Heart left ventricle (tissue), 16 donors: Measurements from ENCODE around the gene RNF217. TPM values are rescaled to one million over a fixed set of nuclear protein-coding genes. Genes with fewer than 3 reads are reported as not detected.

ENCODE experiments used
- ATAC-seq, 4 donors: fragments of 200-7000 bp; cut with Tn5 transposase; one replicate each; pipeline ENCODE4 v1.9.1; 2020 to 2022; ENCODE audit warnings: moderate library complexity in 4 of 4, mild to moderate bottlenecking in 3 of 4, moderate number of reproducible peaks in 1 of 4
- DNase-seq, 5 donors: peaks; one replicate each; pipeline ENCODE4 v3.0.0-alpha.2; 2020
- H3K27ac ChIP-seq, 12 donors: fragments of 200-600 bp; sonication (generic) in 4 of 12; one replicate each; pipeline versions ENCODE4 v1.5.0 to v1.8.0; 2016 to 2022; ENCODE audit warnings: mild to moderate bottlenecking in 2 of 12
- H3K27me3 ChIP-seq, 9 donors: fragments of 200-600 bp; sonication (generic) in 2 of 9; one replicate each; pipeline versions ENCODE4 v1.5.1 to v1.8.0; 2016 to 2022; ENCODE audit warnings: mild to moderate bottlenecking in 3 of 9
- H3K36me3 ChIP-seq, 9 donors: fragments of 200-600 bp; sonication (generic) in 2 of 9; one replicate each; pipeline versions ENCODE4 v1.5.0 to v1.8.0; 2018 to 2022; ENCODE audit warnings: mild to moderate bottlenecking in 2 of 9
- H3K4me1 ChIP-seq, 12 donors: fragments of 200-600 bp; sonication (generic) in 4 of 12; one replicate each; pipeline versions ENCODE4 v1.5.0 to v1.8.0; 2016 to 2022; ENCODE audit warnings: mild to moderate bottlenecking in 3 of 12
- H3K4me3 ChIP-seq, 12 donors: fragments of 200-600 bp; sonication (generic) in 4 of 12; one replicate each; pipeline versions ENCODE4 v1.5.0 to v1.8.0; 2017 to 2022; ENCODE audit warnings: mild to moderate bottlenecking in 9 of 12, moderate library complexity in 4 of 12
- H3K9me3 ChIP-seq, 12 donors: fragments of 200-600 bp; sonication (generic) in 4 of 12; one replicate each; pipeline versions ENCODE4 v1.5.0 to v1.8.0; 2016 to 2022; ENCODE audit warnings: mild to moderate bottlenecking in 1 of 12
- CTCF ChIP-seq, 12 donors: fragments of 200-600 bp; sonication (generic) in 4 of 12; IDR thresholded peaks; one replicate each; pipeline versions ENCODE4 v1.5.0 to v1.8.0; 2018 to 2022; ENCODE audit warnings: antibody characterized with exemption in 12 of 12, mild to moderate bottlenecking in 5 of 12
- POLR2A ChIP-seq, 2 donors: fragments of 450-650 bp; IDR thresholded peaks; one replicate each; pipeline ENCODE4 v1.6.1; 2017; ENCODE audit warnings: antibody characterized with exemption in 2 of 2, mild to moderate bottlenecking in 2 of 2, moderate library complexity in 2 of 2
- WGBS, 4 donors: extraction: QIAGEN DNeasy Blood & Tissue Kit in 2 of 4; methylation state at CpG; one replicate each; pipeline versions ENCODE4 v1.1.5 to v1.1.7; 2013 to 2018; 5-methylcytosine and 5-hydroxymethylcytosine counted together
- intact Hi-C, 10 donors: fragments of 100-400 bp; cut with DNase I; formaldehyde crosslinking; loops; one replicate each; pipeline versions ENCODE4 v1.11.1 to v1.14.2; 2022
- polyA plus RNA-seq, 2 donors: library from polyadenylated mRNA; stranded (reverse); fragments of 200-250 nt; gene quantifications; one replicate each; pipeline ENCODE4 v1.2.3, GENCODE V29; 2013
- total RNA-seq, 9 donors: library from RNA; depleted of rRNA in 2 of 9; stranded (reverse); fragments of >200 nt in 2 of 9; fragmentation: NEBNext Ultra II Directional in 3 of 9; extraction: Animal tissue kit (Norgen Biotek cat#: 25700) in 3 of 9; gene quantifications; one replicate each; pipeline versions ENCODE4 v1.1.0 to v1.2.4, GENCODE V29; 2016 to 2023
- donor health status: ischemic (EF 13 %, LVEDD 7.1; RV severe dilation, severe dysfunction).
- donor health status: healthy with polysubstance abuse.
- donor health status: DM: no; HTN: yes; CAD: no.
- donor health status: DM: no; HTN: no; CAD: no.
- donor health status: ischemic (EF 25% LVEDD 6.9; RV normal size, moderate dysfunction).
- donor health status: ischemic (EF 25% LVEDD 5.7; RV mildly dilated, moderate dysfunction).
- donor health status: healthy.
- donor health status: DM: yes; HTN: yes; CAD: no.
- donor health status: ischemic (EF 35%, LVEDD 5.7; RV mildly dilated, moderate dysfunction).
- donor health status: nonischemic (EF 11% LVEDD 7.7; RV severe dilation, severe dysfunction).
- donor health status: DM: yes; HTN: yes; CAD: no.
- donor health status: PGD.
- donor health status: ischemic (EF 29% LVEDD 5.4; RV normal size, mild dysfunction).
- donor health status: nonischemic (EF 23%, LVEDD 6.1; RV moderate dilation, normal function).

RNF217 gene
- total and polyA plus RNA-seq, 11 donors = 2.2 to 21.6 (median 13.9) TPM

DNA sequence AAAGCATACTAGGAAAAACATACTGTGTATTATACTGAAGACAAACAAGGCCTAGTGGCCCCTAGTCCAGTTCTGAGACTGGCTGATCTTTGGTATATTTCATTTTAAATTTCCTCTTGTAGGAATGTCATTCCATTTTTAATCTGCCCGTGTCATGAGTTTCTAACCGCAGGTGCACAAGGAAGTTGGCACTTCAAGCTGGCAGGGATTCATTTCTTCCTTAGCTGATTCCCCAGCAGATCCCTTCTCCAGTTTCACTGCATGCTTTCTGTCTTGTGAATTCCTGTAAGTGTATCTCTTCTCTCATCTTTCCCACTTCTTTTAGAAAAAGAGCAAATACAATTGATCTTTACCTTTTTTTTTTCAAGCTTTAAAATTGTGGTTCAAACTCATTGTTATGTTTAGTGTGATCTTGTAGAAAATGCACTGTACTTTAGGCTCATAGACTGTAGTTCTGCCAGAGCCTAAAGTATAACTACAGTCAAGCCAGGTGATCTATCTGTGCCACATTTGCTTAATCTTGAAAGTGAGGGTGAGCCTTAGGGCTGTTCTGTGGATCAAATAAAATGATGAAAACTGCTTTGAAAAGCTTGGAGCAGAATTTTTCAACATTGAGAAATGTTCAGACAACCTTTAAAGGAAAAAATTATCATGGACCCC lies 37.0 kb downstream of the RNF217 start:
- H3K27me3 ChIP-seq = no peaks in the 10 kb centered on the region
- TF ChIP-seq POLR2A (IDR thresholded peaks at IDR 0.05) = no peak
- no peak for TF ChIP-seq CTCF (IDR thresholded peaks at IDR 0.05)
- no peak for DNase-seq
- H3K27ac ChIP-seq = no peak overlapping the region
- H3K4me1 ChIP-seq = peaks cover 0 to 35% (median 23%) of the 10 kb centered on the region in 12 donors
- no peak overlapping the region for H3K4me3 ChIP-seq
- H3K9me3 ChIP-seq = no peaks in the 10 kb centered on the region
- intact Hi-C loops = no loop called here
- no peaks in the 10 kb centered on the region for H3K36me3 ChIP-seq
- no peak for ATAC-seq
- 20 to 36% (median 30%) methylated on average over 2 of the region's 2 CpGs for WGBS, 4 donors

DNA sequence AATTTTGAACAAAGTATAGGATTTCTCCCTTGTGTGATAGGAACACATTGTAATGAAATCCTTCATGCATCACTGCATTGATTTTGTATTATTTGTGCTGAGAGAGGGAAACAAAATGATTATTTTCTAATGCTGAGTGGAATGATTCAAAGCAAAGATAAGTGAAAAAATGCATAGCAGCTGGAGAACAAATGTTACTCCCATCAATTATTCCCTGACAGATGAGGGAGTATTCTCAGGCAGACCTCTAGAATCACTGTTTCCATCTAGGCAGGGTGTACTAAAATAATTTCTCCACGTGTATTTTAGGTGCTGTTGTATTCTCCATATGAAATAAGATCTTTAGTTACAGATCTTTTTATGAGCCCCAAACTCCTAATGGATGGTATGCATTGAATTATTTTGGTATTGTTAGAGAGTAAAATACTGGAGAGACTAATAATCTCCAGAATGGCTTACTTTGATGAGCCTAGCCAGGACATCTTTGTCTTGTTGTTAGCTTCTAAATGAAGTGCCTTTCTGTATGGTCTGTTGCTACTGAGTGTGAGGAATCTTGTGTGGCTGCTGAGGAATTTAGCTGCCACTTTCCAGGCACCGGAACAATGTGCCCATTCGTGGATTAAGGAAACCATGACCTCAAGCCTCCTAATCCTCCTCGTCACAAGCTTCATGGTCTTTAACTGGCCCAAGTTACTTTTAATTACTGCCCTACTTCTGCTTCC lies 39.6 kb downstream of the RNF217 start:
- no peak for DNase-seq
- H3K9me3 ChIP-seq = peaks cover 0 to 9% (median 0%) of the 10 kb centered on the region in 12 donors
- H3K27ac ChIP-seq = peak overlapping the region in 3 of 12 donors; percentile 10 to 61 (median 25)
- ATAC-seq = peak in 2 of 4 donors; percentile 46 to 57
- peak overlapping the region in 10 of 12 donors; percentile 5 to 55 (median 43) for H3K4me3 ChIP-seq
- H3K36me3 ChIP-seq = no peaks in the 10 kb centered on the region
- peaks cover 0 to 38% (median 23%) of the 10 kb centered on the region in 12 donors for H3K4me1 ChIP-seq
- no peaks in the 10 kb centered on the region for H3K27me3 ChIP-seq
- TF ChIP-seq POLR2A (IDR thresholded peaks at IDR 0.05) = no peak
- no peak for TF ChIP-seq CTCF (IDR thresholded peaks at IDR 0.05)
- intact Hi-C loops = loop anchor here in 1 of 10 donors (5.0 kb wide), 1 partner anchor 40 kb away; the partner anchor contains the start of gene RNF217
- WGBS, 4 donors = 9 to 23% (median 16%) methylated on average over 4 of the region's 4 CpGs

GRCh38 chr6:125002406-125002741 lies 40.1 kb downstream of the RNF217 start:
- no peak for DNase-seq
- Histone ChIP-seq H3K9me3 (peaks cover 0 to 11% (median 0%) of the 10 kb centered on the region in 12 donors), H3K4me3 (peak overlapping the region in 10 of 12 donors; percentile 5 to 55 (median 43)), H3K4me1 (peaks cover 0 to 38% (median 23%) of the 10 kb centered on the region in 12 donors), H3K27me3 (no peaks in the 10 kb centered on the region), H3K27ac (peak overlapping the region in 3 of 12 donors; percentile 10 to 61 (median 25)), H3K36me3 (no peaks in the 10 kb centered on the region)
- intact Hi-C loops = loop anchor here in 1 of 10 donors (5.0 kb wide), 1 partner anchor 40 kb away; the partner anchor contains the start of gene RNF217
- 17 to 39% (median 28%) methylated on average over 8 of the region's 8 CpGs for WGBS, 4 donors
- no peak for ATAC-seq
- TF ChIP-seq CTCF (IDR thresholded peaks at IDR 0.05) = no peak
- no peak for TF ChIP-seq POLR2A (IDR thresholded peaks at IDR 0.05)

GRCh38 chr6:125003070-125003469 lies 40.8 kb downstream of the RNF217 start:
- no peak for DNase-seq
- 46 to 65% (median 62%) methylated on average over 2 of the region's 2 CpGs for WGBS, 4 donors
- Histone ChIP-seq H3K27me3 (no peaks in the 10 kb centered on the region), H3K4me1 (peaks cover 0 to 38% (median 23%) of the 10 kb centered on the region in 12 donors), H3K27ac (peak overlapping the region in 2 of 12 donors; percentile 31 to 35), H3K36me3 (no peaks in the 10 kb centered on the region), H3K9me3 (peaks cover 0 to 11% (median 0%) of the 10 kb centered on the region in 12 donors), H3K4me3 (peak overlapping the region in 1 of 12 donors; percentile 43)
- no peak for TF ChIP-seq POLR2A (IDR thresholded peaks at IDR 0.05)
- TF ChIP-seq CTCF (IDR thresholded peaks at IDR 0.05) = no peak
- no peak for ATAC-seq
- intact Hi-C loops = loop anchor here in 1 of 10 donors (5.0 kb wide), 1 partner anchor 41 kb away; the partner anchor contains the start of gene RNF217
